CD4-positive, alpha-beta T cell treated with Interleukin-21 for 1 hour (primary cell): ENCODE measurements around the gene SLC38A9.

Experiments
- DNase-seq: peaks from one replicate; pipeline ENCODE4 v3.0.0-alpha.2; 2020

The SLC38A9 gene

GRCh38 chr5:55577353-55578060 is 134.6 kb downstream of the SLC38A9 start:
- DNase-seq: no peak

- DNase-seq: no peak
These were observed 135.5 kb downstream of the SLC38A9 start for GRCh38 chr5:55576661-55577060.
